ENCODE measurements around the gene PROK1.
A peak's percentile ranks its signal among the peaks of the same experiment; 100 is the strongest.
"Not testable (repeated sequence)": the region's sequence is repeated elsewhere in the genome, so short reads cannot be mapped to it uniquely, and the experiment has no call there.

The PROK1 gene

DNA sequence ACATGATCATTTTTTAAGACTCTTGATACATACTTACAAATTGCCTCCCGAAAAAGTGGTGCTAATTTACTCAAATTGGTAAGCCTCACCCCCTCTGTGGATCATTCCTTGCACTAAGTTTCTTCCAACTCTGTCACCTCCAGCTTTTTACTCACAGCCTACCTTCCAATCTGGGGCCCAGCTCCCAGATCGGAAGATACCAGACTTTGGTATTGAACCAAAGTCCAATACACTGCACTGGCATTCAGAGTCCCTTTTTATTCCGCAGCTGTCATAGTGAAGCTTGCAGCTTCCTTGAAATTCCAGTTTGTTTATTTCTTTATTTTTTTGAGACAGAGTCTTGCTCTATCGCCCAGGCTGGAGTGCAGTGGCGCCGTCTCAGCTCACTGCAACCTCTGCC, 41.6 kb upstream of the PROK1 start:
- H3K4me3 ChIP-seq (ENCODE audit: low read depth, low read length) = no peak overlapping the region
- ChIA-PET POLR2A (interaction anchor here (0.7 to 1.5 kb wide), 2 partner anchors 70 to 200 kb away, joined by 3 to 5 read pairs; partner anchors contain the start of gene RBM15), CTCF (interaction anchor here (1.3 to 19.7 kb wide), 10 partner anchors 9 to 213 kb away, joined by 3 to 631 read pairs (median 12); partner anchors contain the start of genes PROK1 and RBM15)
- no peak for DNase-seq (ENCODE audit: low read depth, low spot score)
- TF ChIP-seq CTCF (IDR thresholded peaks at IDR 0.05; ENCODE audit: insufficient read depth, low read length, missing control alignments) = no peak

DNA sequence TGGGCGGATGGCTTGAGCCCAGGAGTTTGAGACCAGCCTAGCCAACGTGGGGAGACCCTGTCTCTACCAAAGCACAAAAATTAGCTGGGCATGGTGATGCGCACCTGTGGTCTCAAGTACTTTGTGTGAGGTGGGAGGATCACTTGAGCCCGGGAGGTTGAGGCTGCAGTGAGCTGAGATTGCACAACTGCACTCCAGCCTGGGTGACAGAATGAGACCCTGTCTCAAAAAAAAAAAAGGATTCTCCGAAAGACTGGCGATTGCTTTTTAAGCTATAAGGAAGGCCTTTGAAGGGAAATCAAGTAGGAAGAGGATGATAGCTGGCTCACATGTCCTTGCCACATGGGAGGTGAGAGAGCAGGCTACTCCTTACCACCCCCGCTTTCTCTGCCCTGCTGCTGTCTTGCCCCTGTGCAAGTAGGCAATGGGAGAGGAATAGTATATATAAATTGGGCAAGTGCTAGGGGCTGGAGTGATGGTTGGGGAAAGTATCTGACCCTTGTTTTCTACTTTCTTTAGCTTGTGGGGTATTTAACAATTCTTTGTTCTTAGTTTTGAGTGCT, 39.7 kb upstream of the PROK1 start:
- H3K4me3 ChIP-seq (ENCODE audit: low read depth, low read length) = no peak overlapping the region
- ChIA-PET POLR2A (interaction anchor here (0.6 kb wide), 1 partner anchor 13 kb away, joined by 3 read pairs; no protein-coding TSS in a partner anchor), CTCF (interaction anchor here (1.0 to 19.7 kb wide), 17 partner anchors 8 to 209 kb away, joined by 3 to 631 read pairs (median 16); partner anchors contain the start of genes KCNC4, PROK1, RBM15 and SLC16A4)
- no peak for DNase-seq (ENCODE audit: low read depth, low spot score)
- no peak for TF ChIP-seq CTCF (IDR thresholded peaks at IDR 0.05; ENCODE audit: insufficient read depth, low read length, missing control alignments)

- CTCF ChIA-PET = interaction anchor here (0.6 to 19.7 kb wide), 34 partner anchors 9 to 324 kb away, joined by 3 to 631 read pairs (median 5); partner anchors contain the start of genes KCNC4, PROK1, RBM15 and SLC16A4
- DNase-seq (ENCODE audit: low read depth, low spot score) = no peak
- TF ChIP-seq CTCF (IDR thresholded peaks at IDR 0.05; ENCODE audit: insufficient read depth, low read length, missing control alignments) = peak; percentile 83
- no peak overlapping the region for H3K4me3 ChIP-seq (ENCODE audit: low read depth, low read length)
- POLR2A ChIA-PET = interaction anchor here (1.0 kb wide), 1 partner anchor 48 kb away, joined by 3 read pairs; no protein-coding TSS in a partner anchor
These were observed 38.4 kb upstream of the PROK1 start for GRCh38 chr1:110412576-110412975.

GRCh38 chr1:110413045-110413444, 37.9 kb upstream of the PROK1 start:
- H3K4me3 ChIP-seq (ENCODE audit: low read depth, low read length); DNase-seq (ENCODE audit: low read depth, low spot score): not testable (repeated sequence)
- ChIA-PET CTCF (interaction anchor here (0.6 to 19.7 kb wide), 29 partner anchors 9 to 325 kb away, joined by 3 to 631 read pairs (median 5); partner anchors contain the start of genes KCNC4, PROK1, RBM15 and SLC16A4), POLR2A (interaction anchor here (1.0 kb wide), 1 partner anchor 47 kb away, joined by 3 read pairs; no protein-coding TSS in a partner anchor)

DNA sequence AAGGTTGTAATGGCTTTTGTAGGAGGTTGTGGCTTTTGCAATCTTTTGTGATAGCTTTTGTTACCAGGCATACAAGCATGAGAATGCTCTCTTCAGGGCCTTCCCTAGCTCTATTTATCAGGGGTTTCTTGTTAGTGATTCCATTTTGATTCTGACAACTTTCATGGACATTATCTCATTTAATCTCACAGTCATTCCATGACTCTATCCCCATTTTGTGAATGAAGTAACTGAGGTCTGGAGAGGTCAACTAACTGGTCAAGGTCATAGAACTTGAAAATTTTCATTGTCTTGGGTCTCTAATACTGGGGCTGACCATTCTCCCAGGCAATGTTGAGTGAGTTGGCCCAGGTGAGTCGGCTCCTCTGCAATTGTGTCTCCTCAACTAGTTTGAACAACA, 32.2 kb upstream of the PROK1 start:
- CTCF ChIA-PET = interaction anchor here (0.8 to 19.7 kb wide), 2 partner anchors 10 to 39 kb away, joined by 3 to 631 read pairs; partner anchors contain the start of gene PROK1
- POLR2A ChIA-PET = no interaction called here

GRCh38 chr1:110420023-110420662, 30.8 kb upstream of the PROK1 start:
- no peak overlapping the region for H3K4me3 ChIP-seq (ENCODE audit: low read depth, low read length)
- TF ChIP-seq CTCF (IDR thresholded peaks at IDR 0.05; ENCODE audit: insufficient read depth, low read length, missing control alignments) = no peak
- no peak for DNase-seq (ENCODE audit: low read depth, low spot score)
- POLR2A ChIA-PET = no interaction called here
- CTCF ChIA-PET = interaction anchor here (1.1 to 19.7 kb wide), 6 partner anchors 7 to 390 kb away, joined by 3 to 631 read pairs (median 5); partner anchors contain the start of gene PROK1

More for the DNA sequence above, 32.2 kb upstream of the PROK1 start:
- no peak overlapping the region for H3K4me3 ChIP-seq (ENCODE audit: low read depth, low read length)
- DNase-seq (ENCODE audit: low read depth, low spot score) = no peak
- TF ChIP-seq CTCF (IDR thresholded peaks at IDR 0.05; ENCODE audit: insufficient read depth, low read length, missing control alignments) = no peak

All from AG04449 (cell line).